Heart left ventricle (tissue), 16 donors: ENCODE results near the gene LHX4. TPM values are rescaled to one million over a fixed set of nuclear protein-coding genes. Genes with fewer than 3 reads are reported as not detected.

Experiments used
- ATAC-seq, 4 donors: fragments of 200-7000 bp; cut with Tn5 transposase; one replicate each; pipeline ENCODE4 v1.9.1; 2020 to 2022; ENCODE audit warnings: moderate library complexity in 4 of 4, mild to moderate bottlenecking in 3 of 4, moderate number of reproducible peaks in 1 of 4
- DNase-seq, 5 donors: peaks; one replicate each; pipeline ENCODE4 v3.0.0-alpha.2; 2020
- H3K27ac ChIP-seq, 12 donors: fragments of 200-600 bp; sonication (generic) in 4 of 12; one replicate each; pipeline versions ENCODE4 v1.5.0 to v1.8.0; 2016 to 2022; ENCODE audit warnings: mild to moderate bottlenecking in 2 of 12
- H3K27me3 ChIP-seq, 9 donors: fragments of 200-600 bp; sonication (generic) in 2 of 9; one replicate each; pipeline versions ENCODE4 v1.5.1 to v1.8.0; 2016 to 2022; ENCODE audit warnings: mild to moderate bottlenecking in 3 of 9
- H3K36me3 ChIP-seq, 9 donors: fragments of 200-600 bp; sonication (generic) in 2 of 9; one replicate each; pipeline versions ENCODE4 v1.5.0 to v1.8.0; 2018 to 2022; ENCODE audit warnings: mild to moderate bottlenecking in 2 of 9
- H3K4me1 ChIP-seq, 12 donors: fragments of 200-600 bp; sonication (generic) in 4 of 12; one replicate each; pipeline versions ENCODE4 v1.5.0 to v1.8.0; 2016 to 2022; ENCODE audit warnings: mild to moderate bottlenecking in 3 of 12
- H3K4me3 ChIP-seq, 12 donors: fragments of 200-600 bp; sonication (generic) in 4 of 12; one replicate each; pipeline versions ENCODE4 v1.5.0 to v1.8.0; 2017 to 2022; ENCODE audit warnings: mild to moderate bottlenecking in 9 of 12, moderate library complexity in 4 of 12
- H3K9me3 ChIP-seq, 12 donors: fragments of 200-600 bp; sonication (generic) in 4 of 12; one replicate each; pipeline versions ENCODE4 v1.5.0 to v1.8.0; 2016 to 2022; ENCODE audit warnings: mild to moderate bottlenecking in 1 of 12
- POLR2A ChIP-seq, 2 donors: fragments of 450-650 bp; IDR thresholded peaks; one replicate each; pipeline ENCODE4 v1.6.1; 2017; ENCODE audit warnings: antibody characterized with exemption in 2 of 2, mild to moderate bottlenecking in 2 of 2, moderate library complexity in 2 of 2
- WGBS, 4 donors: extraction: QIAGEN DNeasy Blood & Tissue Kit in 2 of 4; methylation state at CpG; one replicate each; pipeline versions ENCODE4 v1.1.5 to v1.1.7; 2013 to 2018; 5-methylcytosine and 5-hydroxymethylcytosine counted together
- intact Hi-C, 10 donors: fragments of 100-400 bp; cut with DNase I; formaldehyde crosslinking; loops; one replicate each; pipeline versions ENCODE4 v1.11.1 to v1.14.2; 2022
- polyA plus RNA-seq, 2 donors: library from polyadenylated mRNA; stranded (reverse); fragments of 200-250 nt; gene quantifications; one replicate each; pipeline ENCODE4 v1.2.3, GENCODE V29; 2013
- total RNA-seq, 9 donors: library from RNA; depleted of rRNA in 2 of 9; stranded (reverse); fragments of >200 nt in 2 of 9; fragmentation: NEBNext Ultra II Directional in 3 of 9; extraction: Animal tissue kit (Norgen Biotek cat#: 25700) in 3 of 9; gene quantifications; one replicate each; pipeline versions ENCODE4 v1.1.0 to v1.2.4, GENCODE V29; 2016 to 2023
- TF ChIP-seq, protein P1 (sequence below), 12 donors: fragments of 200-600 bp; sonication (generic) in 4 of 12; IDR thresholded peaks; one replicate each; pipeline versions ENCODE4 v1.5.0 to v1.8.0; 2018 to 2022; ENCODE audit warnings: antibody characterized with exemption in 12 of 12, mild to moderate bottlenecking in 5 of 12
- donor health status: ischemic (EF 13 %, LVEDD 7.1; RV severe dilation, severe dysfunction).
- donor health status: healthy with polysubstance abuse.
- donor health status: DM: no; HTN: yes; CAD: no.
- donor health status: DM: no; HTN: no; CAD: no.
- donor health status: ischemic (EF 25% LVEDD 6.9; RV normal size, moderate dysfunction).
- donor health status: ischemic (EF 25% LVEDD 5.7; RV mildly dilated, moderate dysfunction).
- donor health status: healthy.
- donor health status: DM: yes; HTN: yes; CAD: no.
- donor health status: ischemic (EF 35%, LVEDD 5.7; RV mildly dilated, moderate dysfunction).
- donor health status: nonischemic (EF 11% LVEDD 7.7; RV severe dilation, severe dysfunction).
- donor health status: DM: yes; HTN: yes; CAD: no.
- donor health status: PGD.
- donor health status: ischemic (EF 29% LVEDD 5.4; RV normal size, mild dysfunction).
- donor health status: nonischemic (EF 23%, LVEDD 6.1; RV moderate dilation, normal function).

LHX4 gene
- total and polyA plus RNA-seq, 11 donors, result not detected

DNA sequence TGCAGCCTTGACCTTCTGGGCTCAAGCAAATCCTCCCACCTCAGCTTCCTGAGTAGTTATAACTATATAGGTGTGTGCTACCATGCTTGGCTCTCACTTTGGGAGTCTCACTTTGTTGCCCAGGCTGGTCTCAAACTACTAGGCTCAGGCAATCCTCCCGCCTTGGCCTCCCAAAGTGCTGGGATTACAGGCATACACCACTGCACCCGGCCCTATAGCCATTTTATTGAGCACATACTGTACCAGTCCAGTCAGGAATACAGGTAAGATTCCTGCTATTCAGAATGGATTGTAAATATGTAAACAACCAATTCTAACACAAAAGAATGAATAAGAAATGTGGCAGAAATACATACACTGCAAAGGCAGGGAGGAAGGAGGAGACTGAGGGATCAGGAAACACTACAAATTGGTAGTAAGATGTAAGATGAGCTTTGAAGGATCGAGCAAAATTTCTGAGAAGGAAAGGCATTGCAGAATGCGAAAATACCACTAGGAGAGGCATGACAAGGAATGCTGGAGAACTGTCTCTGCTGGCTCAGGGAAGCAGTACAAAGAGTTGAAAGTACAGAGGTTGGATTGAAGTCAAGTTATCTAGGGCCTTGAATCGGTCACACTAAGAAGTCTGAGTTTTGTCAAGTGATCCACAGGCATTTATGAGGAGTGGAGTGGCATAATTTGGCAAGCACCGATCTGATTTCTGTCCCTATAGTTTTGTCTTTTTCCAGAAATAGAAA, 60.4 kb downstream of the LHX4 start:
- TF ChIP-seq POLR2A (IDR thresholded peaks at IDR 0.05), result no peak
- TF ChIP-seq, protein P1, sequence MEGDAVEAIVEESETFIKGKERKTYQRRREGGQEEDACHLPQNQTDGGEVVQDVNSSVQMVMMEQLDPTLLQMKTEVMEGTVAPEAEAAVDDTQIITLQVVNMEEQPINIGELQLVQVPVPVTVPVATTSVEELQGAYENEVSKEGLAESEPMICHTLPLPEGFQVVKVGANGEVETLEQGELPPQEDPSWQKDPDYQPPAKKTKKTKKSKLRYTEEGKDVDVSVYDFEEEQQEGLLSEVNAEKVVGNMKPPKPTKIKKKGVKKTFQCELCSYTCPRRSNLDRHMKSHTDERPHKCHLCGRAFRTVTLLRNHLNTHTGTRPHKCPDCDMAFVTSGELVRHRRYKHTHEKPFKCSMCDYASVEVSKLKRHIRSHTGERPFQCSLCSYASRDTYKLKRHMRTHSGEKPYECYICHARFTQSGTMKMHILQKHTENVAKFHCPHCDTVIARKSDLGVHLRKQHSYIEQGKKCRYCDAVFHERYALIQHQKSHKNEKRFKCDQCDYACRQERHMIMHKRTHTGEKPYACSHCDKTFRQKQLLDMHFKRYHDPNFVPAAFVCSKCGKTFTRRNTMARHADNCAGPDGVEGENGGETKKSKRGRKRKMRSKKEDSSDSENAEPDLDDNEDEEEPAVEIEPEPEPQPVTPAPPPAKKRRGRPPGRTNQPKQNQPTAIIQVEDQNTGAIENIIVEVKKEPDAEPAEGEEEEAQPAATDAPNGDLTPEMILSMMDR (IDR thresholded peaks at IDR 0.05), result no peak
- 86 to 92% (median 89%) methylated on average over 6 of the region's 6 CpGs for WGBS, 4 donors
- Histone ChIP-seq H3K27me3 (no peaks in the 10 kb centered on the region), H3K4me3 (no peak overlapping the region), H3K4me1 (peaks cover 0 to 21% (median 0%) of the 10 kb centered on the region in 12 donors), H3K9me3 (peaks cover 0 to 8% (median 0%) of the 10 kb centered on the region in 12 donors), H3K36me3 (peaks cover 0 to 21% (median 0%) of the 10 kb centered on the region in 9 donors), H3K27ac (peak overlapping the region in 1 of 12 donors; percentile 34)
- ATAC-seq (no peak), DNase-seq (no peak)
- intact Hi-C loops, result no loop called here

DNA sequence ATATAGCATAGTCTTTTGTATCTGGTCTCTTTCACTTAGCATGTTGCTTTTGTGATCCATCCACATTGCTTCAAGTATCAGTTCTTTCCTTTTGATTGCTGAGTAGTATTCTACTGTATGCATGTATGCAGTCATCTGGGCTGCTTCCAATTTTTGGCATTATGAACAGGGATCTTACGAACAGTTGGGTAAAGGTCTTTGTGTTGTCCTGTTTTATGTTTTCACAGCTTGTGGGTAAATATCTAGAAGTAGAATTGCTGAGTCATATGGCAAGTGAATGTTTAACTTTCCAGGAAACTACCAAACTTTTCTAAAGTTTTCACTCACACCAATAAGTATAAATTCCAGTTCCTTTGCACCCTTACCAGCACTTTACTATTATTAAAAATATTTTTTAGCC, 60.9 kb downstream of the LHX4 start:
- WGBS, 4 donors, result 78 to 91% (median 88%) methylated on average over 1 of the region's 1 CpG
- H3K4me3 ChIP-seq, result no peak overlapping the region
- peaks cover 0 to 17% (median 0%) of the 10 kb centered on the region in 9 donors for H3K36me3 ChIP-seq
- H3K27me3 ChIP-seq, result no peaks in the 10 kb centered on the region
- peaks cover 0 to 8% (median 0%) of the 10 kb centered on the region in 12 donors for H3K9me3 ChIP-seq
- H3K4me1 ChIP-seq, result peaks cover 0 to 21% (median 0%) of the 10 kb centered on the region in 12 donors
- H3K27ac ChIP-seq, result peak overlapping the region in 1 of 12 donors; percentile 34
- intact Hi-C loops, result no loop called here
- ATAC-seq (no peak), DNase-seq (no peak)
- TF ChIP-seq POLR2A (IDR thresholded peaks at IDR 0.05), result no peak
- TF ChIP-seq, protein P1 (IDR thresholded peaks at IDR 0.05), result no peak

DNA sequence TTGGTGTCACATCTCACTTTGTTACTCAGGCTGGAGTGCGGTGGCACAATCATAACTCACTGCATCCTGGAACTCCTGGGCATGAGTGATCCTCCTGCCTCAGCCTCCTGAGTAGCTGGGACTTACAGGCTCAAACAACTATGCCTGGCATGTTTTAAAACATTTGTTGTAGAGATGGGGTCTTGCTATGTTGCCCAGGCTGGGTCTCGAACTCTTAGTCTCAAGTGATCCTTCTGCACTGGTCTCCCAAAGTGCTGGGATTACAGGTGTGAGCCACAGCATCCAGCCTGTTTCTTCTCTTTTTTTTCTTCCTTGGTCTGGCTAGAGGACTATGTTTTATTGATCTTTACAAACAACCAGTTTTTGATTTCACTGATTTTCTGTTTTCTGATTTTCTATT, 64.6 kb downstream of the LHX4 start:
- H3K36me3 ChIP-seq, result no peaks in the 10 kb centered on the region
- no peaks in the 10 kb centered on the region for H3K27me3 ChIP-seq
- no peak for DNase-seq
- no peak overlapping the region for H3K4me3 ChIP-seq
- no peak for ATAC-seq
- TF ChIP-seq, protein P1 (IDR thresholded peaks at IDR 0.05), result no peak
- no peak for TF ChIP-seq POLR2A (IDR thresholded peaks at IDR 0.05)
- H3K4me1 ChIP-seq, result peaks cover 0 to 6% (median 0%) of the 10 kb centered on the region in 12 donors
- WGBS, 4 donors, result 94 to 99% (median 97%) methylated on average over 2 of the region's 2 CpGs
- H3K9me3 ChIP-seq, result peaks cover 0 to 8% (median 0%) of the 10 kb centered on the region in 12 donors
- no peak overlapping the region for H3K27ac ChIP-seq
- intact Hi-C loops, result no loop called here

DNA sequence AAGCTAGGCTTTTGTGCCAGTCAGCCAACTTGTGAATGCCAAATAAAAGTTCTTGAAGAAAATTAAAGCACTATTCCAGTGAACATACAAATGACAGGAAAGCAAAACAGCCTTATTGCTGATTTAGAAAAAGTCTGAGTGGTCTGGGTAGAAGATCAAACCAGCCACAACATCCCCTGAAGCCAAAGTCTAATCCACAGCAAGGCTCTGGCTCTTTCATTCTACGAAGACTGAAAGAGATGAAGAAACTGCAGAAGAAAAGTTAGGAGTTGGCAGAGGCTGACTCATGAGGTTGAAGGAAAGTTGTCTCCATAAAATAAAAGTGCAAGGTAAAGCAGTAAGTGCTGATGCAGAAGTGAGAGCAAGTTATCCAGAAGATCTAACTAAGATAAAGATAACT, 65.9 kb downstream of the LHX4 start:
- Histone ChIP-seq H3K36me3 (no peaks in the 10 kb centered on the region), H3K4me3 (no peak overlapping the region), H3K4me1 (peaks cover 0 to 4% (median 0%) of the 10 kb centered on the region in 12 donors), H3K9me3 (peaks cover 0 to 8% (median 0%) of the 10 kb centered on the region in 12 donors), H3K27me3 (no peaks in the 10 kb centered on the region), H3K27ac (no peak overlapping the region)
- no peak for TF ChIP-seq POLR2A (IDR thresholded peaks at IDR 0.05)
- TF ChIP-seq, protein P1 (IDR thresholded peaks at IDR 0.05), result no peak
- 88 to 100% (median 97%) methylated on average over 1 of the region's 1 CpG for WGBS, 4 donors
- intact Hi-C loops, result no loop called here
- DNase-seq, result no peak
- ATAC-seq, result no peak
